Adrenal gland (tissue), 12 donors: ENCODE data around the gene SRGAP3. TPM values are rescaled to one million over a fixed set of nuclear protein-coding genes. Genes with fewer than 3 reads are reported as not detected.

Source experiments
- DNase-seq, 7 donors: peaks; one replicate each; pipeline ENCODE4 v3.0.0-alpha.2; 2019 to 2020
- H3K27ac ChIP-seq, 5 donors: fragments of 200-600 bp; sonication (generic) in 4 of 5; 1 replicate in 3 of 5; 2 replicates in 2 of 5; pipeline versions ENCODE4 v1.5.1 to v1.8.0; 2016 to 2020; ENCODE audit warnings: mild to moderate bottlenecking in 1 of 5
- H3K27me3 ChIP-seq: fragments of 200-600 bp; 2 replicates; pipeline ENCODE4 v1.8.0; 2021
- H3K36me3 ChIP-seq, 2 donors: fragments of 200-600 bp; replicated peaks in 1 of 2; 1 replicate in 1 of 2; 2 replicates in 1 of 2; pipeline versions ENCODE4 v1.5.1 to v1.8.0; 2018 to 2022
- H3K4me1 ChIP-seq, 2 donors: fragments of 200-600 bp; replicated peaks in 1 of 2; 1 replicate in 1 of 2; 2 replicates in 1 of 2; pipeline versions ENCODE4 v1.5.1 to v1.8.0; 2018 to 2021
- H3K4me3 ChIP-seq, 4 donors: fragments of 200-600 bp; sonication (generic) in 3 of 4; one replicate each; pipeline ENCODE4 v1.5.1; 2016 to 2018
- H3K9me3 ChIP-seq, 3 donors: fragments of 200-600 bp; sonication (generic) in 1 of 3; replicated peaks in 1 of 3; 1 replicate in 2 of 3; 2 replicates in 1 of 3; pipeline versions ENCODE4 v1.5.1 to v1.8.0; 2016 to 2021
- POLR2A ChIP-seq, 2 donors: fragments of 450-650 bp; IDR thresholded peaks; one replicate each; pipeline ENCODE4 v1.6.1; 2017; ENCODE audit warnings: antibody characterized with exemption in 2 of 2, mild to moderate bottlenecking in 2 of 2, moderate library complexity in 1 of 2
- WGBS, 4 donors: extraction: QIAGEN DNeasy Blood & Tissue Kit in 2 of 4; methylation state at CpG; one replicate each; pipeline versions ENCODE4 v1.1.5 to v1.1.7; 2013 to 2017; 5-methylcytosine and 5-hydroxymethylcytosine counted together
- intact Hi-C, 2 donors: fragments of 100-400 bp; cut with DNase I; formaldehyde crosslinking; loops; one replicate each; pipeline versions ENCODE4 v1.14.1 to v1.15.0; 2022 to 2023
- polyA plus RNA-seq, 3 donors: library from polyadenylated mRNA; stranded (reverse); fragments of 200-250 nt in 2 of 3; fragments of 350-450 nt in 1 of 3; fragmentation: Illumina TruSeq in 1 of 3; extraction: RNeasy Lipid Tissue Mini Kit (QIAGEN cat#74804) in 1 of 3; gene quantifications; one replicate each; pipeline ENCODE4 v1.2.3, GENCODE V29; 2013 to 2014
- total RNA-seq, 9 donors: library from RNA; depleted of rRNA in 4 of 9; stranded (reverse); fragments of >200 nt in 4 of 9; fragments of 120-200 nt in 1 of 9; fragmentation: NEBNext Ultra II Directional in 1 of 9; extraction: Animal tissue kit (Norgen Biotek cat#: 25700) in 1 of 9; gene quantifications; one replicate each; pipeline versions ENCODE4 v1.1.0 to v1.2.4, GENCODE V29; 2013 to 2023
- TF ChIP-seq, protein P1 (sequence below), 6 experiments: fragments of 450-650 bp in 4 of 6; fragments of 200-600 bp in 2 of 6; sonication (generic) in 1 of 6; IDR thresholded peaks; 1 replicate in 5 of 6; 2 replicates in 1 of 6; pipeline versions ENCODE4 v1.5.1 to v1.8.0; 2016 to 2021; ENCODE audit warnings: antibody characterized with exemption in 6 of 6, mild to moderate bottlenecking in 2 of 6, moderate library complexity in 1 of 6
- donor health status: healthy with polysubstance abuse.
- donor health status: Bipolar disorder and iron deficiency.
- donor health status: DM: yes; HTN: yes; CAD: no.
- donor health status: DM: no; HTN: no; CAD: no.
- donor health status: DM: no; HTN: no; CAD: no.
- donor health status: DM: yes; HTN: yes; CAD: no.

The SRGAP3 gene
- total and polyA plus RNA-seq, 12 donors = 3.3 to 35.0 (median 17.8) TPM

DNA sequence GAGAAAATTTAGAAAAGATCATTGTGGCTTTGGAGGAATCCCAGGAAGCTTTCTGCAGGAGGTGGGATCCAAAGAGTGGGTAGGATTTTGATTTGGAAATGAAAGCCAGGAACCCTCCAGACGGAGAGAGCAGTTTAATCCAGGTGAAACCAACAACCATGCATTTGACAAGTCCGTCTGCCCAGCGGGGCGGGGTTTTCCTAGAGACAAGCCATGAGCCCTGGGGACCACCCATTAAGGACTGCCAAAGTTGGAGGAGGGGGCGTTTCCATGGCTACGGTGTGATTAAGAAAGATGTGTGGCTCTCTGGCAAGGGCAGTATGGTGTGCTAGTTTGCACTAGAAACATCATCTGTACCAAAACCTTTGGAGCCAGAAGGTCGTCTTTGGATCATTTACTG lies 53.4 kb downstream of the SRGAP3 start:
- Histone ChIP-seq H3K27ac (no peak overlapping the region), H3K36me3 (no peaks in the 10 kb centered on the region), H3K4me1 (peaks cover 9 to 14% of the 10 kb centered on the region in 2 donors), H3K9me3 (no peaks in the 10 kb centered on the region), H3K27me3 (no peaks in the 10 kb centered on the region), H3K4me3 (no peak overlapping the region)
- WGBS, 4 donors = 63 to 76% (median 68%) methylated on average over 7 of the region's 7 CpGs
- no peak for TF ChIP-seq POLR2A (IDR thresholded peaks at IDR 0.05)
- TF ChIP-seq, protein P1, sequence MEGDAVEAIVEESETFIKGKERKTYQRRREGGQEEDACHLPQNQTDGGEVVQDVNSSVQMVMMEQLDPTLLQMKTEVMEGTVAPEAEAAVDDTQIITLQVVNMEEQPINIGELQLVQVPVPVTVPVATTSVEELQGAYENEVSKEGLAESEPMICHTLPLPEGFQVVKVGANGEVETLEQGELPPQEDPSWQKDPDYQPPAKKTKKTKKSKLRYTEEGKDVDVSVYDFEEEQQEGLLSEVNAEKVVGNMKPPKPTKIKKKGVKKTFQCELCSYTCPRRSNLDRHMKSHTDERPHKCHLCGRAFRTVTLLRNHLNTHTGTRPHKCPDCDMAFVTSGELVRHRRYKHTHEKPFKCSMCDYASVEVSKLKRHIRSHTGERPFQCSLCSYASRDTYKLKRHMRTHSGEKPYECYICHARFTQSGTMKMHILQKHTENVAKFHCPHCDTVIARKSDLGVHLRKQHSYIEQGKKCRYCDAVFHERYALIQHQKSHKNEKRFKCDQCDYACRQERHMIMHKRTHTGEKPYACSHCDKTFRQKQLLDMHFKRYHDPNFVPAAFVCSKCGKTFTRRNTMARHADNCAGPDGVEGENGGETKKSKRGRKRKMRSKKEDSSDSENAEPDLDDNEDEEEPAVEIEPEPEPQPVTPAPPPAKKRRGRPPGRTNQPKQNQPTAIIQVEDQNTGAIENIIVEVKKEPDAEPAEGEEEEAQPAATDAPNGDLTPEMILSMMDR (IDR thresholded peaks at IDR 0.05) = no peak
- DNase-seq = no peak
- intact Hi-C loops = no loop called here

- no peak overlapping the region for H3K4me3 ChIP-seq
- intact Hi-C loops = no loop called here
- H3K4me1 ChIP-seq = peaks cover 9 to 14% of the 10 kb centered on the region in 2 donors
- no peak for TF ChIP-seq POLR2A (IDR thresholded peaks at IDR 0.05)
- TF ChIP-seq, protein P1 (IDR thresholded peaks at IDR 0.05) = no peak
- no peak overlapping the region for H3K27ac ChIP-seq
- H3K9me3 ChIP-seq = no peaks in the 10 kb centered on the region
- DNase-seq = no peak
- H3K27me3 ChIP-seq = no peaks in the 10 kb centered on the region
- WGBS, 4 donors = 90 to 96% (median 91%) methylated on average over 3 of the region's 3 CpGs
- no peaks in the 10 kb centered on the region for H3K36me3 ChIP-seq
Observed at GRCh38 chr3:9195390-9195789, 54.1 kb downstream of the SRGAP3 start.

- H3K27me3 ChIP-seq = no peaks in the 10 kb centered on the region
- no peak for DNase-seq
- H3K9me3 ChIP-seq = no peaks in the 10 kb centered on the region
- intact Hi-C loops = no loop called here
- H3K36me3 ChIP-seq = no peaks in the 10 kb centered on the region
- H3K27ac ChIP-seq = no peak overlapping the region
- 83 to 95% (median 89%) methylated on average over 3 to 4 of the region's 4 CpGs for WGBS, 4 donors
- no peak overlapping the region for H3K4me3 ChIP-seq
- H3K4me1 ChIP-seq = peaks cover 9 to 14% of the 10 kb centered on the region in 2 donors
- TF ChIP-seq, protein P1 (IDR thresholded peaks at IDR 0.05) = no peak
Observed at GRCh38 chr3:9194509-9195184, 54.8 kb downstream of the SRGAP3 start.

DNA sequence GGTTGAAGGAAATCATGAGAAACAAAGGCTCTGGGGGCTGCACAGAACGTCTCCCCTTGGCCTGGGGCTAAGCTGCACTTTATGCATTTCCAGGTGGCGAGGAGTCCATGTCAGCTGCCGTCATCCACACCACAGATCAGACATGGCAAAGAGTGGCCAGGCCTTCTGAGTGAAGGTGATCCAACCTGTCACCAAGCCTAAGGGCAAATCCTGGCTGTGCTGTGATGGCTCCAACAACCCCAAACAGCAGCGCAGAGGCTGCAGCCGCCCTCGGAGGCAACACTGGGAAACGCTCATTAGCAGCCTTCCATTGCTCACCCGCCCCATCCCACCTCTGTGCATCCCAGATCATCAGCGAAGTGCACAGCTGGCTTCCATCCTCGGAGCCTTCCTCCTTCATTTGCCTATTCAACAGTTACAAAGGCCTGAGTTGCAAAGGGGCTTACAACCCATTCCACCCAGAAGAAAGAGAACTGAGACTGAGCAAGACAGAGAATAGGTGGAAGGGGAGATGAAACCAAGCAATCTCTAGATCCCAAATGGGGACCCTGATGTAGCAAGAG lies 55.7 kb downstream of the SRGAP3 start:
- H3K27ac ChIP-seq = no peak overlapping the region
- TF ChIP-seq, protein P1 (IDR thresholded peaks at IDR 0.05) = no peak
- TF ChIP-seq POLR2A (IDR thresholded peaks at IDR 0.05) = no peak
- H3K9me3 ChIP-seq = no peaks in the 10 kb centered on the region
- intact Hi-C loops = no loop called here
- no peak overlapping the region for H3K4me3 ChIP-seq
- H3K36me3 ChIP-seq = no peaks in the 10 kb centered on the region
- DNase-seq = no peak
- WGBS, 4 donors = 86 to 92% (median 88%) methylated on average over 6 to 10 of the region's 10 CpGs
- no peaks in the 10 kb centered on the region for H3K27me3 ChIP-seq
- peaks cover 9 to 14% of the 10 kb centered on the region in 2 donors for H3K4me1 ChIP-seq
